Activated T-cell treated with anti-CD3 and anti-CD28 coated beads, Interleukin-2, amount 50 U/mL, for 1 hour (primary cell): ENCODE results near the gene TP53BP1.

Source experiments
- DNase-seq: peaks from one replicate; pipeline ENCODE4 v3.0.0-alpha.2; 2020

The TP53BP1 gene

DNA sequence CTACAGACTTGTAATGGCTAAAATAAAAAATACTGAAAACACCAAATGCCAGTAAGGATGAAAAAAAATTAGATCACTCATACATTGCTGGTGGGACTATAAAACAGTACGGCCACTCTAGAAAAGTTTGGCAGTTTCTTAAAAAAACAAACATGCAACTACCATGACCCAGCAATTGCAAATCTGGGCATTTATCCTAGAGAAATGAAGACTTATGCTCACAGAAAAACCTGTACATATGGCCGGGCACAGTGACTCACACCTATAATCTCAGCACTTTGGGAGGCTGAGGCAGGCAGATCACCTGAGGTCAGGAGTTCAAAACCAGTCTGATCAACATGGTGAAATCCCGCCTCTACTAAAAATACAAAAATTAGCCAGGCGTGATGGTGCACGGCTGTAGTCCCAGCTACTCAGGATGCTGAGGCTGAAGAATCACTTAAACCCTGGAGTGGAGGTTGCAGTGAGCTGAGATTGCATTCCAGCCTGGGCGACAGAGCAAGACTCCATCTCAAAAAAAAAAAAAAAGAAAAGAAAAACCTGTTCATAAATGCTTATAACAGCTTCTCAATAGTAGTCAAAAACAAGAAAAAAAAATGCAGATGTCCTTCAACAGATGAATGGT lies 5.6 kb downstream of the TP53BP1 start:
- no peak for DNase-seq

DNA sequence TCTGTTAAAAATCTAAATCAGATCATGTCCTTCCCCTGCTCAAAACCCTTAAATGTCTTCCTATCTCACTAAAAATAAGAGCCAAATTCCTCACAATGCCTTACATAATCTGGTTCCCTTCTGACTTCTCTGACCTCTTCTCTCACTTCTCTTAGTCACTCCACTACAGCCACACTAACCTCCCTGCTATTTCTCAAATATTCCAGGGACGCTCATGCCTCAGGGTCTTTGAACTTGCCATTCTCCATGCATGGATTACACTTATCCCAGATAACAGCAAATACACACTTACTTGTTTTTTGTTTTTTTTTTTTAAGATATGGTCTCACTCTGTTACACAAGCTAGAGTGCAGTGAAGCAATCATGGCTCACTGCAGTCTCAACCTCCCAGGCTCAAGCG lies 8.5 kb downstream of the TP53BP1 start:
- no peak for DNase-seq

DNA sequence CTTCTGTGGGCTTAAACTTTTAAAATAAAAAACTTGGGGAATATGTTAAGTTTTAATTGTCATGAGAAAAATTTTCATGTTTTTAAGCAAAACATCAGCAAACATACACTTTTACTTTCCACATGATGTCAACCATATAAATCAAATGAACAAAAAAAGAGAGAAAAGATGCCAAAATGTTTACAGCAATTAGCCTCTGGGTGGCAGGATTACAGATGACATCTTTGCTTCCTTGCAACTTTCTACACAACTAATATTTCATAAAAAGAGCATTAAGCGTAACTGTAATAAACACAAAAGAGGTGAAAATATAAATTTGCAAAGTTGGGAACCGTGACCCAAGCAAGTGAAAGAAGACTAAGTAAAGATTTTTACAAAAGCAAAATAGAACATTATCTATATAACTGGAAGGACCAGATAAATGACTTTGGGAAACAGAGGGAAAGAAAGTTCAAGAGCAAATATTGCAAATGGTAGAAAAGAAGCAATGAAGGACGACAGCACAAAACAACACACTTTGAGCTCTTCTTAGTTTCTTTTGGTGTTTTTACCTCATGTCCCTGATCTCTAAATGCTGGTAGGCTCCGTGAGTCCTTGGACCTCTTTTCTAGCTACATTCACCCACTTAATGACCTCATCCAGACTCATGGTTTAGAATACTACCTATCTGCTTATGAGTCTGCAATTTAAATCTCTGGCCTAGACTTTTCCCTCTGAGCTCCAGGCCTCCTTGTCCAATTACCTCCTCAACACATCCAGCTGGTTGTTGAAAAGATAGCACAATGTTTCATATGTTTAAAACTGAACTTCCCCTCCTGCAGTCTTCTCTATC lies 9.4 kb downstream of the TP53BP1 start:
- DNase-seq: no peak

DNA sequence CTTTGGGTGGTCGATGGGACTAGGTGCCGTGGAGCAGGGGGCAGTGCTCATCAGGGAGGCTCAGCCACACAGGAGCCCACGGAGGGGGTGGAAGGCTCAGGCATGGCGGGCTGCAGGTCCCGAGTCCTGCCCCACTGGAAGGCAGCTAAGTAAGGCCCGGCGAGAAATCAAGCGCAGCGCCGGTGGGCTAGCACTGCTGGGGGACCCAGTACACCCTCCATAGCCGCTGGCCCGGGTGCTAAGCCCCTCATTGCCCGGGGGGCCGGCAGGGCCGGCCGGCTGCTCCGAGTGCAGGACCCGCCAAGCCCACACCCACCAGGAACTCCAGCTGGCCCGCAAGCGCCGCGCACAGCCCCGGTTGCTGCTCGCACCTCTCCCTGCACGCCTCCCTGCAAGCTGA lies 19.1 kb downstream of the TP53BP1 start:
- DNase-seq: no peak

DNA sequence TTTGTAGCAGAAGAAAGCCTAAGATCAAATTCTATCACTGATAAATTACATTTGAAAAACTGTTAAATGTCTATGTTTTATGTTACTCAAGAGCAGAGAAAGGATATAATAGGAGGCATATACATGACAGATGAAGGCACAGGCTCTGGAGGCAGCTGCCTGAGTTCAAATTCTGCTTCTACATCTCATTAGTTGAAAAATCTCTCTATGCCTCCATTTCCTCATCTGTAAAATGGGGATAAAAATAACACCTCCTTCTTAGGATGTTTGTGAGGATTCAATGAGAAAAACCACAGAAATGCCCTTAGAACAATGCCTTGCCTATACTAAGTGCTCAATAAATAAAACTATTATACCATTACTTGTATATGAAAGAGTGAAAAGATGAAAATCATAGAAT lies 21.0 kb downstream of the TP53BP1 start:
- no peak for DNase-seq

GRCh38 chr15:43469867-43470266 lies 23.1 kb downstream of the TP53BP1 start:
- no peak for DNase-seq

DNA sequence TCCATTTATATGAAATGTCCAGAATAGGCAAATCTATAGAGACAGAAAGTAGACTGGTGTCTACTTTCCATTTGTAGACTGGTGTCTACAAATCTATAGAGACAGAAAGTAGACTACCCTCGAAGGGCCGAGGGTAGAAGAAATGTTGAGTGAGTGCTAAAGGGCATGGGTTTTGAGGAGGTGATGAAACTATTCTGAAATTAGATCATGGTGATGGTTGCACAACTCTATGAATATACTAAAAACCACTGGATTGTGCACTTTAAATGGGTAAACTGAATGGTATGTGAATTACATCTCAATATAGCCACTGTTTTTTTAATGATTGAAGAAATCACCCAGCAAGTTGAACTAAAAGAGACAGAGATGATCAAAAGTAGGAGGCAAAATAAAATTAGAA lies 27.9 kb downstream of the TP53BP1 start:
- no peak for DNase-seq

GRCh38 chr15:43463998-43464397 lies 29.0 kb downstream of the TP53BP1 start:
- no peak for DNase-seq

DNA sequence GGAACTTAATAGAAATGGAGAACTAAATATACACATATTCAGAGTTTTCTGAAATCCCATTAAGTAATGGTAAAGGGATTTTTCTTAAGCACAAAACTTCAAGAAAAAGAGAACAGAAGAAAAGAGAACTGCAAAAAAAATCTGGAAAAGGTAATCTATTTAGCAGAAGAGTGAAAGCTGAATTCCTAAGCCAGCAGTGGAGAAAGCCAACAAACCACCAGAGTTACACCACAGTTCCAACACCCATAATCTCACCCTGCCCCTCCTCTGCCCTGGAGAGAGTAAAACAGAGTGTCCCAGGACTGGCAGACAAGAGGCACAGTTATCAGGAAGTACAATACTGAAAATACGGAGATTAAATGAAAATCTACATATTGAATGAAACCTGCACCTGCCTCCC lies 29.4 kb downstream of the TP53BP1 start:
- no peak for DNase-seq

DNA sequence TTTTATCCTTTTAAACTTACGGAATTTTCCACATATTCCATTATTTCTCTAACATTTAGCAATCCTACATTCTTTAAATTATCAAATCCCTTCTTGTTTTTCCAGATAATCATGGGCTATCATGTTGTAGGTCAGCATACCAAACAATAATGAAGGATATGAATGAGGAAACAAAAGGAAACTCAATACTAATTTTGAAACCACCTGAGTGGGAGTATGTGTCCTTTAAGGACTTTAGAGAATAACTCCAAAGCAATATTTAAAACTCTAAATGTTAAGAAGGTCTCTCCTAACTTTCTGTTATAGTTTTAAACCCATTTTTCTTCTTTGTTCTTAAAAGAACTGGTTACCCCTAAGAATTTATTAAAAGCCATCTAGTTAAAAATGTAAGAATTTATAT lies 43.0 kb downstream of the TP53BP1 start:
- no peak for DNase-seq

DNA sequence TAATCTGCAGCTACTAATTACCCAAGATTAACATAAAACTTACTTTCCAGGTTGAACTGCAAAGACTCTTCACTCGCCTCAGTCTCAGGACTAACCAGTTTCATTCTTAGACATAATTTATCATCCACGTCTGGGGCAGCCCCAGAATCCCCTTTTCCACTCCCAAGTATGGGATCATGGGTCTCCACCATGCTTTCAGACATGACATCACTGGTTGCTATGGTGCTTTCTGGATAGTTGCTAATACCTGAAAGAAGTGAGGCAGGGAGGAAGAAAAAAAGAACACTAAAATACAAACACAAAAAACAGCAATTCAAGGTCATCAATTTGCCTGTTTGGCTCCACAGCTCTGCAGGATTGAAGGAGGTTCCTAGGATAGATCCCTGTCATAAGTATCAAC lies 46.6 kb downstream of the TP53BP1 start:
- DNase-seq: no peak

DNA sequence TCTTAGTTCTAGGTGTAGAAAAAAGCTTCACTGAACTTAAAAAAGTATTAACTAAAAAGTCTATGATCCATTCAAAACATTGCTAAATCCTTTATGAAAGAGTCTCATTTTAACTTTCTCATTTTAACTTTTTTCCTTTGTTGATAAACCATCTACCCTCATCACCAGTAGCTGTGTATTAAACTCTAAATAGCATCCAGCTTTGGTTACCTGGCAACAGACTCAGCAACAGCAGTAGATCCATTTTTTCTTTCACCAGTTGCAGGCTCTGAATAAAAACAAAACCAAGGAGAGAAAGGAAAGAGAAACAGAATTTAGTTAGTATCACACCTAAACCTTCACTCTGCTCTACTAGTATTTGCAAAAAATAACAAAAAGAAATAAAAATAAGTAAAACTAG lies 51.6 kb downstream of the TP53BP1 start:
- no peak for DNase-seq

GRCh38 chr15:43440721-43441281 lies 52.2 kb downstream of the TP53BP1 start:
- no peak for DNase-seq

DNA sequence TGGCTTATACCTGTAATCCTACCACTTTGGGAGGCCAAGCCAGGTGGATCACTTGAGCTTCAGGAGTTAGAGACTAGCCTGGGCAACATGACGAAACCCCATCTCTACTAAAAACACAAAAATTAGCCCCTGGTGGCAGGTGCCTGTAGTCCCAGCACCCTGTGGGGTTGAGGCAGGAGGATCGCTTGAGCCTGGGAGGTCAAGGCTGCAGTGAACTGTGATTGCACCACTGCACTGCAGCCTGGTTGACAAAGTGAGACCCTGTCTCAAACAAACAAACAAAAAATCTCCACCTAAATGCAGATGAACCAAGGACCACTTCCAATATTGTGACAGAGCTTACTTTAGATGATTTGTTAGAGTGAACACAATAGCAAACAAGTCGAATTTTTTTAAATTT lies 53.7 kb downstream of the TP53BP1 start:
- no peak for DNase-seq

DNA sequence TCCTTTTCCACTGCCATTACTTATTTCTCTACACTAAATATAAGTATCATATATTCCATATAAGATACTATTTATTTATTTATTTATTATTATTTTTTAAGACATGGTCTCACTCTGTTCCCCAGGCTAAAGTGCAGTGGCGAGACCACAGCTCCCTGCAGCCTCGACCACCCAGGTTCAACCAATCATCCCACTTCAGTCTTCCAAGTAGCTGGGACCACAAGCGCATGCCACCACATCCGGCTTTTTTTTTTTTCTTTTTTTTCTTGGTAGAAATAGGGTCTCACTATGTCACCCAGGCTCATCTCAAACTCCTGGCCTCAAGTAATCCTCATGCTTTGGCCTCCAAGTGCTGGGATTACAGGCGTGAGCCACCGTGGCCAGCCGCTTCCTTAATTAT lies 56.6 kb downstream of the TP53BP1 start:
- DNase-seq: no peak

- DNase-seq: no peak
Measured at GRCh38 chr15:43434446-43434845, 58.5 kb downstream of the TP53BP1 start.

- no peak for DNase-seq
Measured at GRCh38 chr15:43433661-43434303, 59.2 kb downstream of the TP53BP1 start.

DNA sequence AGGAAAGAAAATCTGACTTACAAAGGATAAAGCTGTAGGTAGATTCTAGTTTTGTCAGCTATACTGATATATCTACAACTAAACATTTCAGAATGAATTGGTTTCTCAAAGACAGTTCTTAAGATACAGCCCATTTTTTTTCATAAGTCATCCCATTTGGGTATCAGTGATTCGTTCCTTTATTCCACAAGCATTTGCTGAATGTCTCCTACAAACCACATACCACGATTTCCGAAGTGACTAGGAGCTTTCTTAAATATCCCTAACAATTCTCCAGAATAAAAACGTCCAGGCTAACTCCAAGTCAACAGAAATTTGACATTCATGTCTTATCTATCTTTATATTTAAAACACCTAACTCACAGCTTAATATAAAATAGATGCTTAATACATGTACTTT lies 59.8 kb downstream of the TP53BP1 start:
- DNase-seq: no peak

GRCh38 chr15:43429687-43430086 lies 63.3 kb downstream of the TP53BP1 start:
- no peak for DNase-seq

DNA sequence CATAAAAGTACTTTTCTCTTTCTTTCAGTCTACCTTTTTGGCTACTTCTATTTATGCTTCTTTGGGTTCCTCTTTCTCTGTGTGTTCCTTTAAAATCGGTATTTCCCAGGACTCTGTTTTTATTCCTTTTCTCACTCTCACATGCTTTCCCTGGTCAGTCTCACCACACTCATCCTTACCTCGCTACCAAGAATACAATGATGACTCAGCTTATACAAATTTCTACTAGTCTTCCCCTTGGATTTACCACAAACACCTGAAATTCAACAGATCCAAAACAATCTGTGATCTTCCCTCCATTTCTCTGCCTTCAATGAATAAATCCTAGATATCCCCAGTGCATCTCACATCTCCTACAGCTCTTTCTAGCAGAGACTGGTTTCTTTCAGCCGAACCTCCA lies 69.2 kb downstream of the TP53BP1 start:
- no peak for DNase-seq

DNA sequence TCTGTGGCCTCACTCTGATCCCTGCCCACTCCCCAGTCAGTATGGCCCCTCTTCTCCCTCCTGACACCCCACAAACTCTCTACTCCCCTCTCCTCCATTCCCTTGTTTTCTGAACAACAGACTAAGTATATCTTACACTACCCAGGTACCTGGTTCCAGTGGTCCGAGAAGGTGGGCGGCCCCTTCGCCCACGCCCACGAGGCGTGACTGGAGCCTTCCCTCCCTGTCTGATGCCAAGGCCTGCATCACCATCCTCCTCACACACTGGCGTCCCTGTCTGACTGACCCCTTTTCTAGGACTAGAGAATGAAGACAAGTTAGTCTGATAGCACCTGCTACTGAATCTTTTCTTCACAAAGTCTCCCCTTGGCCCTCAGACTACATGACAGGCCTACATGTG lies 72.1 kb downstream of the TP53BP1 start:
- DNase-seq: no peak

GRCh38 chr15:43420435-43420834 lies 72.5 kb downstream of the TP53BP1 start:
- DNase-seq: no peak

DNA sequence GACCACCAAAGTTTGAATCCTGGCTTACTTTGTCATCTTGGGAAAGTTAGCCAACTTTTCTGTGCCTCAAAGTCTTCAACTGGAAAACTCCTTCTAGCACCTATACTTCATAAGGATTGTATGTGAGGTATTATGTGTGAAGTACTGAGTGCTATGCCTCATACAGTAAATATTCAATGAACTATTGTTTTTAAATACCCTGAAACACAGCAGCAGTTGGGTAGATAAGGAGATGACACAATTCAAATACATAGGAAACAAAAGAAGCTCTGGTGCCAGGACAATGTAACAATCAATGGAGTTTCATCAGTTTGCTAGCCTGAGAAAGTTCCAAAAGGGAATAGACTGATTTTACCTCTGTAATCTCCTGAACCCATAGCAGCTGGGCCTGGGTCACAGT lies 78.8 kb downstream of the TP53BP1 start:
- DNase-seq: no peak

- DNase-seq: no peak
Measured at GRCh38 chr15:43412096-43412495, 80.9 kb downstream of the TP53BP1 start.
